GM11168 (cell line): Measurements from ENCODE around the gene DMRT2.

Experiments used
- in situ Hi-C: fragments of 300-500 bp; cut with MboI; formaldehyde crosslinking; loops from one replicate; pipeline ENCODE4 v1.12.0; 2022; ENCODE audit warnings: low sequenced_read_pairs; ENCODE audit not compliant: unreplicated experiment

DMRT2 gene

DNA sequence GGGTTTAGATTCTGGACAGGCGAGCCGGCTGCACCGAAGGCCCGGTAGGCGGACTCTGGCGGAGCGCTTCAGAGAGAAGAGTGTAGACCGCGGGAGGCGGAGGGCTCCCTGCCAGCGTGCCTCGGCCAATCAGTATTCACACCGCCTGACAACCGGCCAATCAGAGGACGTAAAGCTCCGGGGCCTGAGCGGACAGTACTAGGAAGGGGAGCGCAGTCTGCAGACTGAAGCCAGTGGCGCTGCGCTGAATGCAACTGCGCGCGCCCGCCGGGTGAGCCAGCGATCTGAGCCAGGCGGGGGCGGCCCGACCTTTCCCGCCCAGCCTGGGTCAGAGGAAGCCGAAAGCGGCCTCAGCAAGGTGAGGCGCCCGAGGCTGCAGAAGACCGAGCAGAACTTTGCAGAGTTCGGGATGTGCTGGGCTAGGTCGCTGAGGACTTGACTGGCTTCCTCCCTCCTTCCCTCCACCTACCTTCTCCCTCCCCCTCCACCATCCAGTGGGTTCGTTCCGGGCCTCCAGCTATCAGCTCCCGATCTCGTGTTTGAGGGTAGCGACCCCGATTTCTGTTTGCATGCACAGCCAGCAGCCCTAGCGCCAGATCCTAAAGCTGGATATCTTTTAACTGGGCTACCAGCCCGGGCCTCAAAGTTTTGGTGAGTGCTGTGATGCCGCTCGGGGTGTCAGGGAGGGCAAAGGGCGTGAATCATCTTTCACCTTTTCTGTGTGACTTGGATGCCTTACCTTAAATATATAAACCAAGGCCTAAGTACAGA, at the start of gene DMRT2:
TSS of gene DMRT2 (plus strand) at position 233 of the 771 bp plus-strand sequence. CDS start 1,257 bp downstream, outside the sequence.
- in situ Hi-C loops, result no loop called here

DNA sequence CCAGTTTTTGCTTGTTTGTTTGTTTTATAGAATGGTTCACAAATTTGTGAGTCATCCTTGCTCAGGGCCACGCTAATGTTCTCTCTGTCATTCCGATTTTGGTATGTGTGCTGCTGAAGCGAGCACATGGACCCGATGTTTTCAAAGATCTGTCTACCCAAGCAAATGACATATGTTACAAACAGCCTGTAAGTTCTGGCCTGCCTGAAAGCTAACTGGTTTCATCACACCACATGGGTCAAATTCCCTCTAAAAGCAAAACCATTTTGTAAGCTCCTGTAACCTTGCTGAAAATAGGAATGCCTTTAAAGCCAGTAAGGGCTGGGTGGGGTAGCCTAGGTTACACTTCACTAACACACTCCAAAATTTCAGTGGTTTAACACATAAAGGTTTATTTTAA, 48.3 kb upstream of the DMRT2 start:
- in situ Hi-C loops, result no loop called here

DNA sequence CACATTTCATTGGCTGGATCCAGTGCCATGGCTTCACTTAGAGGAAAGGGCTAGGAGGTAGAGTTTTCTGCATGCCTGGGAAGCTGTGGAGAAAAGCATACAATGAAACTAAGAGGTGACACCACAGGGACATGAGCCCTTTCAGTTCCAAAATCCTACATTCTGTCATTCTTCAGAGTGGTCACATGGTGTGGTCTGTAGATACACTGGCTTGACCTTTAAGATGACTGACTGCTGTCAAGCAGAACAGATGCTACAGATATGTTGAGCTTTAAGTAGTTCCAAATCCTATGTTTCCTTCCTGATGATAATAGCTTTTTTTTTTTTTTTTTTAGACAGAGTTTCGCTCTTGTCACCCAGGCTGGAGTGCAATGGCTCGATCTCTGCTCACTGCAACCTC, 47.5 kb upstream of the DMRT2 start:
- in situ Hi-C loops, result no loop called here

DNA sequence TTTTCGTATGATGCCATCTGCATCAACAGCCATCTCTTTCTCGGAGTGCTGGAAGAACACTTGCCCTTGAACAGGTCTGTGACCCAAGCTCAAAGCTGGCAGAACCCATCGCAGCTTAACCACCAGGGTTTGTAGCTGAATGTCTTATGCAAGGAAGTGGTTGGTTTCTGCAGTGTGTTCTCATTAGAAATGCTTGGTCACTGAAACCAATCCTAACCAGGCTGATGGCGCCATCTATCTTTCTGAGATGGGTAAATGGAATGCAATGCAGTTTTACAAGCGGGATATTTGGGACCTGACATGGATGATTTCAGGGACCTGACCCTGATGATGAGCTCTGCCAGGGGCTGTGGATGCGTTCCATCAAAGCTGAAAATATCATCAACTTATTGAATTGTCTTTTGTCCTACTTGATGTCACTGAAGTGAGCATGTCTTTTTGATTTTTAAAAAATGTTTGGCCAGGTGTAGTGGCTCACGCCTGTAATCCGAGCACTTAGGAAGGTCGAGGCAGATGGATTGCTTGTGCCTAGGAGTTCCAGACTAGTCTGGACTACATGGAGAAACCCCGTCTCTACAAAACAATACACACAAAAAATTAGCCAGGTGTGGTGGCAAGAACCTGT, 45.0 kb upstream of the DMRT2 start:
- in situ Hi-C loops, result loop anchor here (5.0 kb wide), 2 partner anchors 113 to 403 kb away; no protein-coding TSS in a partner anchor

GRCh38 chr9:1007312-1007711, 42.8 kb upstream of the DMRT2 start:
- in situ Hi-C loops, result loop anchor here (5.0 kb wide), 2 partner anchors 115 to 405 kb away; no protein-coding TSS in a partner anchor

DNA sequence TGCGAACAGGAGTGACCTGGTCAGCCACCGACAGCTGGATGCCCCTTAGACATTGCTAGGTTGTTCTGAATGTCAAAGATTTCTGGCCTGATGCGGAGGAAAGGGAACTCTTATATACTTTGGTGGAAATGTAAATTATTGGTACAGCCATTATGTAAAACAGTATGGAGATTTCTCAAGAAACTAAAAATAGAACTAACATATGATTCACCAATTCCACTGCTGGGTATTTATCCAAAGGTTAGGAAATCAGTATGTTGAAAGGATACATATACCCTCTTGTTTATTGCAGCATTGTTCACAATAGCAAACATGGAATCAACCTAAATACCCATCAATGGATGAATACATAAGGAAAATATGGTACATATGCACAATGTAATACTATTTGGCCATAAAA, 41.9 kb upstream of the DMRT2 start:
- in situ Hi-C loops, result loop anchor here (5.0 kb wide), 2 partner anchors 116 to 406 kb away; no protein-coding TSS in a partner anchor

GRCh38 chr9:1009101-1009707, 41.0 kb upstream of the DMRT2 start:
- in situ Hi-C loops, result loop anchor here (5.0 kb wide), 2 partner anchors 117 to 407 kb away; no protein-coding TSS in a partner anchor

- in situ Hi-C loops, result no loop called here
Observed at GRCh38 chr9:1013021-1013420, 37.1 kb upstream of the DMRT2 start.

GRCh38 chr9:1014225-1014624, 35.9 kb upstream of the DMRT2 start:
- in situ Hi-C loops, result no loop called here

GRCh38 chr9:1014640-1015039, 35.5 kb upstream of the DMRT2 start:
- in situ Hi-C loops, result no loop called here

- in situ Hi-C loops, result no loop called here
Observed at GRCh38 chr9:1018121-1018520, 32.0 kb upstream of the DMRT2 start.

DNA sequence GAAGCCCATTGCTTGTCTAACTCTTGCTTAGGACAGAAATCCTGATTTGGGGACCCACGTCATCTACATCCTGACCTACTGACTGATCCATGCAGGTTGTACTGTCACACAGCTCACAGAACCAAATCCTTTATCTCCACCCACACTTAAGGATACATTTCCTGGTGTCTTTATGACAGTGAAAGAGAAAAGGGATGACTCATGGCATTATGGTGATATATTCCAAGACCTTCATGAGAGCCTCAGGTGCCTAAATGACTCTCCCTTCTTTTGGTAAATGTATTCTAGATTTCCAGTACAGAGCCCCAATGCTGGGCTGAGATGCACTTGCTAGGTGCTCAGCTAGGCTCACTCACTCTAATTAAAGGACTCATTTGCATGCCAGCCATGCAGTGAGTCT, 26.0 kb upstream of the DMRT2 start:
- in situ Hi-C loops, result no loop called here

GRCh38 chr9:1025131-1025530, 25.0 kb upstream of the DMRT2 start:
- in situ Hi-C loops, result no loop called here

- in situ Hi-C loops, result no loop called here
Observed at GRCh38 chr9:1026219-1026618, 23.9 kb upstream of the DMRT2 start.

DNA sequence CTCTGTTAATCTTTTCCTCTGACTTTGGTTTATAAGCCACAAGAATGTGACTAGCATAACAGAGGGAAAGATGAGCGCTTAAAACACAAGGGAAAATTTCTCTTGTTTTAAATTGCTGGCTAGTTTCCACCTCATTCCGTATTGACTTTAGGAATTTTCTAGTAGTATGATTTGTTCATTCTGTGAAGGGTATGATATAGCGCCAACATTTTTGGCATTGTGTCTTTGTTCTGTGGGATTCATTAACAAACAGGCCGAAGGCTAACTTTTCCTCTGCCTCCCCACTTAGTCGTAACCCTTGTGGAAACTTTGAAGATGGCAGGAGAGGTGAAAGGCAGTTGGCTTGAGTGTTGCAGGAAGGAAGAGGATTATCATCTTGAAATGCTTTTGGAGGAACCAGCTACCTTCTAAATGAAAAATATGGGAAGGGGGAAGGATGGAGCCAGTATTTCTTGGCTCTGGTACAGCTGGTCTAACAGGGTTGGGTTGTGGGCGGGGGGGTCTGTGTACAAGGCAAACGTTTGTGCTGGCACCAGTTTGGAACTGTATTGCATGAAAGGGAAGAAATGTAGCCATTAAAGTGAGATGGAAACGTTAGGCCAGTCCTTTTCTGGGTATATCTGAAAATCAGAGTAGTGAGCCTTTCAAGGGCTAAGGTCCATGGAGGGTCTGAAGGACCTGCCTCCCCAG, 21.5 kb upstream of the DMRT2 start:
- in situ Hi-C loops, result no loop called here

- in situ Hi-C loops, result no loop called here
Observed at GRCh38 chr9:1031951-1032601, 18.1 kb upstream of the DMRT2 start.

- in situ Hi-C loops, result no loop called here
Observed at GRCh38 chr9:1034271-1034670, 15.9 kb upstream of the DMRT2 start.

GRCh38 chr9:1039589-1039988, 10.6 kb upstream of the DMRT2 start:
- in situ Hi-C loops, result no loop called here

DNA sequence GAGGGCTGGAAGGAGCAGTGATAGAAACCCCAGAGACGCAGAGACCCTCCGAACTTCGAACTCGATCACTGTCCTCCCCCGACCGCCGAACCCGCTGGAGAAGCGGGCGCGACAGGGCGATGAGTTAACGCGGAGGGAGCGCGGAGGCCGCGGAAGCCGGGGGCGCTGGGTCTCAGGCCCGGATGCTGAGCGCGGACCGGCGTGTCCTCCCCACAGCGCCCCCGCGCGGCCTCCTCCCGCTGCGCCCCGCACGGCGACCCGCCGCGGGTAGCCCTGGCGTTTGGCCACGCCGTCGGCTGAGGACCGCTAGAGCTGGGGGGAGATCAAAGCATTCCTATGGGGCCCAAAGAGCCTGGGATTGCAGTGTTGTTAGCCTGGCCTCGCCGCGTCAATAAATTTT, 7.7 kb upstream of the DMRT2 start:
- in situ Hi-C loops, result no loop called here

- in situ Hi-C loops, result no loop called here
Observed at GRCh38 chr9:1044643-1045042, 5.5 kb upstream of the DMRT2 start.
